CD8-positive, alpha-beta memory T cell (primary cell): ENCODE results near the gene DZIP3. TPM values are rescaled to one million over a fixed set of nuclear protein-coding genes. Genes with fewer than 3 reads are reported as not detected.
A peak's percentile ranks its signal among the peaks of the same experiment; 100 is the strongest.
"Not testable (repeated sequence)": the region's sequence is repeated elsewhere in the genome, so short reads cannot be mapped to it uniquely, and the experiment has no call there.

Experiments
- CTCF ChIA-PET: fragments of 350-600 bp; sonication (Branson Sonifier 250); formaldehyde crosslinking; loops from one replicate; lab custom pipeline; 2021; ENCODE audit warnings: antibody characterized with exemption; lab: Charles Lee
- POLR2A ChIA-PET: fragments of 350-600 bp; sonication (Branson Sonifier 250); formaldehyde crosslinking; loops from one replicate; lab custom pipeline; 2021; ENCODE audit warnings: antibody characterized with exemption; lab: Charles Lee
- DNase-seq, 5 donors: peaks; one replicate each; pipeline versions ENCODE4 v3.0.0 to v3.0.0-alpha.2; 2020 to 2022; ENCODE audit warnings: mixed read lengths in 1 of 5
- H3K27ac ChIP-seq: one replicate; pipeline ENCODE4 v1.7.0; 2013; ENCODE audit warnings: low read depth, mild to moderate bottlenecking, low read length, moderate library complexity
- H3K27me3 ChIP-seq: 2 replicates; pipeline ENCODE4 v1.7.0; 2013; ENCODE audit warnings: low read length, mild to moderate bottlenecking; ENCODE audit not compliant: insufficient read depth, poor library complexity, severe bottlenecking
- H3K36me3 ChIP-seq: 2 replicates; pipeline ENCODE4 v1.7.0; 2013; ENCODE audit warnings: mild to moderate bottlenecking, low read length, moderate library complexity; ENCODE audit not compliant: insufficient read depth
- H3K4me1 ChIP-seq: 2 replicates; pipeline ENCODE4 v1.7.0; 2013; ENCODE audit warnings: mild to moderate bottlenecking, low read length, moderate library complexity; ENCODE audit not compliant: insufficient read depth
- H3K4me3 ChIP-seq: 2 replicates; pipeline ENCODE4 v1.7.0; 2013; ENCODE audit warnings: mild to moderate bottlenecking, low read length
- H3K9me3 ChIP-seq: 2 replicates; pipeline ENCODE4 v1.7.0; 2013; ENCODE audit warnings: mild to moderate bottlenecking, low read length
- H3K27ac Mint-ChIP-seq, 8 donors: one replicate each; pipeline ENCODE4 v1.8.0; 2020 to 2021; ENCODE audit warnings: mixed read lengths in 8 of 8, mild to moderate bottlenecking in 6 of 8, inconsistent platforms in 3 of 8, moderate library complexity in 3 of 8
- H3K27me3 Mint-ChIP-seq, 2 donors: one replicate each; pipeline ENCODE4 v1.8.0; 2020 to 2021; ENCODE audit warnings: mixed read lengths in 2 of 2, mild to moderate bottlenecking in 1 of 2, moderate library complexity in 1 of 2
- H3K36me3 Mint-ChIP-seq, 3 donors: one replicate each; pipeline ENCODE4 v1.8.0; 2020 to 2021; ENCODE audit warnings: mixed read lengths in 3 of 3, inconsistent platforms in 1 of 3, mild to moderate bottlenecking in 1 of 3
- H3K4me1 Mint-ChIP-seq, 3 donors: one replicate each; pipeline ENCODE4 v1.8.0; 2020 to 2021; ENCODE audit warnings: mixed read lengths in 3 of 3, inconsistent platforms in 1 of 3, mild to moderate bottlenecking in 1 of 3
- H3K4me3 Mint-ChIP-seq, 7 donors: one replicate each; pipeline ENCODE4 v1.8.0; 2020 to 2021; ENCODE audit warnings: mixed read lengths in 7 of 7, mild to moderate bottlenecking in 6 of 7, moderate library complexity in 4 of 7, inconsistent platforms in 2 of 7
- H3K9me3 Mint-ChIP-seq, 5 donors: one replicate each; pipeline ENCODE4 v1.8.0; 2020 to 2022; ENCODE audit warnings: mixed read lengths in 5 of 5, mild to moderate bottlenecking in 3 of 5, moderate library complexity in 2 of 5, inconsistent platforms in 1 of 5
- polyA plus RNA-seq: library from polyadenylated mRNA; unstranded; fragments of 300-500 nt; fragmentation: Illumina TruSeq; gene quantifications from one replicate; pipeline ENCODE4 v1.2.3, GENCODE V29; 2021
- total RNA-seq, 2 experiments: library from RNA; stranded (reverse); gene quantifications; one replicate each; pipeline ENCODE4 v1.2.3, GENCODE V29; 2021

The DZIP3 gene
- total and polyA plus RNA-seq, 3 experiments from 2014 or later = 8.6 to 14.3 (median 10.5) TPM

DNA sequence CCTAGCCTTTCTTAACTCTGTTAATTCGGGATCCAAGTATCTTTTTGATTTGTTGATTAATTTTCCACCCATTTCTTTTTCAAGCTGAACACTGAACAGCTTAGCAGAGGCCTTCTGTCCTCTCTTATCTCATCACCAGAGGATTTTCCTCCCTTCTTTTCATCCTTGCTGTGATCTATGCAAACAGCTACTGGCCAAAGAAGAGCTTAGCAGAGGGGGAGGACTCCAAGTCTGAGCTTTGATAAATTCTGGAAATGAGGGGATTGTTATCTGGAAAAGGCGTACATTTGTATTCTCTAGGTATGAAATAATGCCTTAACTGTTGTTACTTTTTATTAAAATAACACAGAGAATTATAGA is 13.4 kb downstream of the DZIP3 start:
- Histone ChIP-seq H3K36me3 (no peaks in the 10 kb centered on the region), H3K27me3 (no peaks in the 10 kb centered on the region), H3K9me3 (no peaks in the 10 kb centered on the region), H3K27ac (peak overlapping the region; percentile 34), H3K4me3 (peak overlapping the region; percentile 17), H3K4me1 (peaks cover 44% of the 10 kb centered on the region)
- Mint-ChIP-seq H3K4me1 (peaks cover 52 to 92% (median 82%) of the 10 kb centered on the region in 3 donors), H3K9me3 (no peaks in the 10 kb centered on the region), H3K36me3 (peaks cover 4 to 11% (median 6%) of the 10 kb centered on the region in 3 donors), H3K4me3 (peak overlapping the region; percentile 78 to 91 (median 81)), H3K27ac (peak overlapping the region; percentile 83 to 98 (median 92)), H3K27me3 (no peaks in the 10 kb centered on the region)
- ChIA-PET CTCF (interaction anchor here (0.9 to 8.6 kb wide), 6 partner anchors 13 to 474 kb away, joined by 3 to 75 read pairs (median 6); partner anchors contain the start of genes CIP2A and DZIP3), POLR2A (interaction anchor here (0.6 to 9.2 kb wide), 2 partner anchors 13 to 221 kb away, joined by 3 to 99 read pairs; partner anchors contain the start of genes CIP2A and DZIP3)
- no peak for DNase-seq

GRCh38 chr3:108603691-108604090 is 14.2 kb downstream of the DZIP3 start:
- Mint-ChIP-seq H3K4me3 (peak overlapping the region; percentile 57 to 86 (median 80)), H3K27ac (peak overlapping the region; percentile 83 to 98 (median 92)), H3K4me1 (peaks cover 52 to 86% (median 82%) of the 10 kb centered on the region in 3 donors), H3K36me3 (peaks cover 6 to 15% (median 6%) of the 10 kb centered on the region in 3 donors), H3K27me3 (no peaks in the 10 kb centered on the region), H3K9me3 (no peaks in the 10 kb centered on the region)
- POLR2A ChIA-PET = interaction anchor here (1.0 to 9.2 kb wide), 2 partner anchors 14 to 1081 kb away, joined by 4 to 99 read pairs; partner anchors contain the start of genes CIP2A and DZIP3
- Histone ChIP-seq H3K4me3 (peak overlapping the region; percentile 17), H3K36me3 (no peaks in the 10 kb centered on the region), H3K27ac (peak overlapping the region; percentile 34), H3K27me3 (no peaks in the 10 kb centered on the region), H3K9me3 (no peaks in the 10 kb centered on the region), H3K4me1 (peaks cover 44% of the 10 kb centered on the region)
- DNase-seq = peak in 2 of 5 donors; percentile 28 to 45
- CTCF ChIA-PET = interaction anchor here (1.8 to 8.6 kb wide), 3 partner anchors 14 to 311 kb away, joined by 8 to 75 read pairs (median 8); partner anchors contain the start of genes CIP2A and DZIP3

GRCh38 chr3:108605028-108605427 is 15.5 kb downstream of the DZIP3 start:
- H3K27me3 Mint-ChIP-seq = no peaks in the 10 kb centered on the region
- POLR2A ChIA-PET = interaction anchor here (9.2 kb wide), 1 partner anchor 15 kb away, joined by 99 read pairs; the partner anchor contains the start of genes CIP2A and DZIP3
- CTCF ChIA-PET = interaction anchor here (1.6 to 8.6 kb wide), 2 partner anchors 10 to 16 kb away, joined by 3 to 75 read pairs; partner anchors contain the start of genes CIP2A and DZIP3
- Histone ChIP-seq H3K4me1 (peaks cover 44% of the 10 kb centered on the region), H3K36me3 (no peaks in the 10 kb centered on the region), H3K4me3 (no peak overlapping the region), H3K27me3 (no peaks in the 10 kb centered on the region), H3K27ac (no peak overlapping the region), H3K9me3 (no peaks in the 10 kb centered on the region)
- peak overlapping the region in 2 of 7 donors; percentile 4 to 55 for H3K4me3 Mint-ChIP-seq
- H3K36me3 Mint-ChIP-seq = peaks cover 11 to 26% (median 11%) of the 10 kb centered on the region in 3 donors
- DNase-seq = no peak
- peak overlapping the region in 3 of 8 donors; percentile 50 to 70 (median 61) for H3K27ac Mint-ChIP-seq
- H3K4me1 Mint-ChIP-seq = peaks cover 50 to 80% (median 69%) of the 10 kb centered on the region in 3 donors
- H3K9me3 Mint-ChIP-seq = no peaks in the 10 kb centered on the region

GRCh38 chr3:108605491-108605890 is 16.0 kb downstream of the DZIP3 start:
- peak in 2 of 5 donors; percentile 16 to 48 for DNase-seq
- CTCF ChIA-PET = interaction anchor here (1.6 to 8.6 kb wide), 2 partner anchors 10 to 16 kb away, joined by 3 to 75 read pairs; partner anchors contain the start of genes CIP2A and DZIP3
- H3K9me3 Mint-ChIP-seq = no peaks in the 10 kb centered on the region
- no peak overlapping the region for H3K4me3 ChIP-seq
- H3K4me1 Mint-ChIP-seq = peaks cover 50 to 80% (median 64%) of the 10 kb centered on the region in 3 donors
- no peak overlapping the region for H3K27ac ChIP-seq
- POLR2A ChIA-PET = interaction anchor here (9.2 kb wide), 1 partner anchor 15 kb away, joined by 99 read pairs; the partner anchor contains the start of genes CIP2A and DZIP3
- peak overlapping the region in 5 of 7 donors; percentile 9 to 55 (median 20) for H3K4me3 Mint-ChIP-seq
- H3K9me3 ChIP-seq = no peaks in the 10 kb centered on the region
- no peaks in the 10 kb centered on the region for H3K27me3 ChIP-seq
- peaks cover 11 to 30% (median 11%) of the 10 kb centered on the region in 3 donors for H3K36me3 Mint-ChIP-seq
- no peaks in the 10 kb centered on the region for H3K27me3 Mint-ChIP-seq
- no peaks in the 10 kb centered on the region for H3K36me3 ChIP-seq
- H3K4me1 ChIP-seq = peaks cover 44% of the 10 kb centered on the region
- peak overlapping the region in 5 of 8 donors; percentile 12 to 70 (median 50) for H3K27ac Mint-ChIP-seq

- peaks cover 26 to 47% (median 34%) of the 10 kb centered on the region in 3 donors for H3K4me1 Mint-ChIP-seq
Observed at GRCh38 chr3:108608750-108609149, 19.2 kb downstream of the DZIP3 start.

DNA sequence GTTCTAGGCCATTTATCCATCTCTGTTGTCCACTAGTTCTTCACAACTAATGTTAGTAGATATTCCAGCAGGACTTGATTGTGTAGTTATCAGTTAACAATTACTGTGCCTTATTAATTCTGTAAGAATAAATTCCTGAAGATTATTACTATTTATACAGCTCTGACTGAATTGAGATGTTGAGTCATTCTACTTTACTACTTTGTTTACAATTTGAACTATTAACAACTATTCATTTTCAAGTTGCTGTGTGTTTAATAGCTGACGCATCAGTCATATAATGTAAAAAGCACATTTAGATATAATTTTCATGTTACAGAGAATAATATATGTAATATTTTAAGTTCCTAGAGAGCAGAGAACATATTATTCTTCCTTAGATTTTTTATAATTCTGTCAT is 21.1 kb downstream of the DZIP3 start:
- Histone ChIP-seq H3K27ac (no peak overlapping the region), H3K27me3 (no peaks in the 10 kb centered on the region), H3K36me3 (no peaks in the 10 kb centered on the region), H3K4me1 (peaks cover 4% of the 10 kb centered on the region), H3K4me3 (no peak overlapping the region), H3K9me3 (no peaks in the 10 kb centered on the region)
- Mint-ChIP-seq H3K36me3 (peaks cover 11 to 60% (median 19%) of the 10 kb centered on the region in 3 donors), H3K27me3 (no peaks in the 10 kb centered on the region), H3K9me3 (no peaks in the 10 kb centered on the region), H3K4me3 (no peak overlapping the region), H3K4me1 (peaks cover 9 to 29% (median 15%) of the 10 kb centered on the region in 3 donors), H3K27ac (no peak overlapping the region)
- ChIA-PET CTCF (interaction anchor here (1.1 kb wide), 1 partner anchor 24 kb away, joined by 3 read pairs; no protein-coding TSS in a partner anchor), POLR2A (interaction anchor here (1.0 kb wide), 1 partner anchor 21 kb away, joined by 4 read pairs; the partner anchor contains the start of genes CIP2A and DZIP3)
- no peak for DNase-seq

More at GRCh38 chr3:108608750-108609149, 19.2 kb downstream of the DZIP3 start:
- no peaks in the 10 kb centered on the region for H3K27me3 ChIP-seq
- H3K27ac ChIP-seq = no peak overlapping the region
- H3K36me3 Mint-ChIP-seq = peaks cover 11 to 47% (median 14%) of the 10 kb centered on the region in 3 donors
- no peaks in the 10 kb centered on the region for H3K27me3 Mint-ChIP-seq
- peak overlapping the region in 1 of 8 donors; percentile 77 for H3K27ac Mint-ChIP-seq
- H3K9me3 Mint-ChIP-seq = no peaks in the 10 kb centered on the region
- H3K9me3 ChIP-seq = no peaks in the 10 kb centered on the region
- ChIA-PET POLR2A (no interaction called here), CTCF (no interaction called here)
- DNase-seq = no peak
- H3K4me3 ChIP-seq = no peak overlapping the region
- no peak overlapping the region for H3K4me3 Mint-ChIP-seq
- H3K4me1 ChIP-seq = peaks cover 23% of the 10 kb centered on the region
- H3K36me3 ChIP-seq = no peaks in the 10 kb centered on the region

- H3K4me1 ChIP-seq, H3K27ac Mint-ChIP-seq, H3K4me1 Mint-ChIP-seq, H3K4me3 Mint-ChIP-seq, H3K4me3 ChIP-seq, H3K9me3 Mint-ChIP-seq, H3K27me3 Mint-ChIP-seq, H3K9me3 ChIP-seq, POLR2A ChIA-PET, H3K36me3 ChIP-seq, DNase-seq, H3K27me3 ChIP-seq, H3K27ac ChIP-seq: not testable (repeated sequence)
- CTCF ChIA-PET = interaction anchor here (1.1 kb wide), 1 partner anchor 18 kb away, joined by 3 read pairs; no protein-coding TSS in a partner anchor
- H3K36me3 Mint-ChIP-seq = peaks cover 6 to 65% (median 23%) of the 10 kb centered on the region in 3 donors
Observed at GRCh38 chr3:108616090-108616489, 26.6 kb downstream of the DZIP3 start.

GRCh38 chr3:108620250-108620649 is 30.7 kb downstream of the DZIP3 start:
- ChIA-PET CTCF (no interaction called here), POLR2A (no interaction called here)
- H3K9me3 ChIP-seq = no peaks in the 10 kb centered on the region
- H3K36me3 ChIP-seq = no peaks in the 10 kb centered on the region
- no peaks in the 10 kb centered on the region for H3K4me1 ChIP-seq
- Mint-ChIP-seq H3K27ac (no peak overlapping the region), H3K36me3 (peaks cover 18 to 67% (median 24%) of the 10 kb centered on the region in 3 donors), H3K4me1 (peaks cover 0 to 4% (median 0%) of the 10 kb centered on the region in 3 donors), H3K4me3 (no peak overlapping the region), H3K9me3 (peaks cover 0 to 4% (median 0%) of the 10 kb centered on the region in 5 donors), H3K27me3 (no peaks in the 10 kb centered on the region)
- H3K27me3 ChIP-seq = no peaks in the 10 kb centered on the region
- H3K4me3 ChIP-seq = no peak overlapping the region
- no peak overlapping the region for H3K27ac ChIP-seq
- DNase-seq = no peak
